HG02852 (cell line): ENCODE data around the gene IL13RA1.
A peak's percentile ranks its signal among the peaks of the same experiment; 100 is the strongest.
"Not testable (repeated sequence)": the region's sequence is repeated elsewhere in the genome, so short reads cannot be mapped to it uniquely, and the experiment has no call there.

Source experiments
- ATAC-seq: cut with Tn5 transposase; IDR thresholded peaks from one replicate; pipeline ENCODE4 v1.9.1; 2021; ENCODE audit warnings: mild to moderate bottlenecking, moderate library complexity; ENCODE audit not compliant: unreplicated experiment

IL13RA1 gene

GRCh38 chrX:118727686-118728339 is 407 bp downstream of the IL13RA1 start:
- ATAC-seq: peak; percentile 8

GRCh38 chrX:118729042-118729652 is 1.7 kb downstream of the IL13RA1 start:
- ATAC-seq: no peak

- no peak for ATAC-seq
These were observed 3.3 kb downstream of the IL13RA1 start for GRCh38 chrX:118730500-118731247.

GRCh38 chrX:118732551-118732950 is 5.1 kb downstream of the IL13RA1 start:
- not testable (repeated sequence) for ATAC-seq

- ATAC-seq: peak; percentile 66
These were observed 7.5 kb downstream of the IL13RA1 start for GRCh38 chrX:118734909-118735308.

- peak; percentile 77 for ATAC-seq
These were observed 9.1 kb downstream of the IL13RA1 start for GRCh38 chrX:118736394-118737010.

- ATAC-seq: no peak
These were observed 12.2 kb downstream of the IL13RA1 start for GRCh38 chrX:118739577-118739976.

- no peak for ATAC-seq
These were observed 13.0 kb downstream of the IL13RA1 start for GRCh38 chrX:118740276-118740889.

GRCh38 chrX:118742176-118742575 is 14.8 kb downstream of the IL13RA1 start:
- no peak for ATAC-seq

- ATAC-seq: no peak
These were observed 18.2 kb downstream of the IL13RA1 start for GRCh38 chrX:118745570-118745969.

GRCh38 chrX:118751950-118752783 is 24.8 kb downstream of the IL13RA1 start:
- peak; percentile 85 for ATAC-seq

- ATAC-seq: no peak
These were observed 28.2 kb downstream of the IL13RA1 start for GRCh38 chrX:118755633-118756032.

- ATAC-seq: no peak
These were observed 28.7 kb downstream of the IL13RA1 start for GRCh38 chrX:118756101-118756500.

- ATAC-seq: no peak
These were observed 31.1 kb downstream of the IL13RA1 start for GRCh38 chrX:118758511-118758910.

- ATAC-seq: no peak
These were observed 32.6 kb downstream of the IL13RA1 start for GRCh38 chrX:118760025-118760424.

- ATAC-seq: no peak
These were observed 34.7 kb downstream of the IL13RA1 start for GRCh38 chrX:118761939-118762707.

GRCh38 chrX:118763489-118763888 is 36.1 kb downstream of the IL13RA1 start:
- no peak for ATAC-seq

GRCh38 chrX:118764122-118764521 is 36.7 kb downstream of the IL13RA1 start:
- no peak for ATAC-seq

GRCh38 chrX:118770133-118770760 is 42.8 kb downstream of the IL13RA1 start:
- no peak for ATAC-seq
